Esophagus muscularis mucosa (tissue), 4 donors: ENCODE data around the gene GRID2IP.

Experiments
- CTCF ChIP-seq, 3 experiments: fragments of 200-600 bp in 2 of 3; fragments of 450-650 bp in 1 of 3; sonication (generic) in 2 of 3; IDR thresholded peaks; one replicate each; pipeline ENCODE4 v1.5.1; 2017 to 2019; ENCODE audit warnings: antibody characterized with exemption in 3 of 3, mild to moderate bottlenecking in 2 of 3, moderate library complexity in 1 of 3
- EP300 ChIP-seq: sonication (generic); formaldehyde crosslinking; IDR thresholded peaks from one replicate; pipeline ENCODE4 v1.6.1; 2017; ENCODE audit warnings: antibody characterized with exemption
- POLR2A ChIP-seq: fragments of 450-650 bp; IDR thresholded peaks from one replicate; pipeline ENCODE4 v1.6.1; 2017; ENCODE audit warnings: antibody characterized with exemption, moderate library complexity, mild to moderate bottlenecking, low read depth

GRCh38 chr7:6600093-6600492 is 48.8 kb upstream of the GRID2IP start:
- TF ChIP-seq CTCF (IDR thresholded peaks at IDR 0.05) (no peak), EP300 (no peak), POLR2A (no peak)
